HepG2 (cell line): Measurements from ENCODE around the gene CRIM1.

Source experiments
- CBX2 ChIP-seq, 2 experiments: fragments of 200-600 bp in 1 of 2; sonication (generic); formaldehyde crosslinking in 1 of 2; IDR thresholded peaks; 2 replicates each; pipeline versions ENCODE4 v1.7.0 to v1.8.1; 2018 to 2022; ENCODE audit warnings: low read depth in 2 of 2, low read length in 1 of 2, mild to moderate bottlenecking in 1 of 2, missing genetic modification reagents in 1 of 2
- REXO4 ChIP-seq: sonication (generic); formaldehyde crosslinking; IDR thresholded peaks from 2 replicates; pipeline ENCODE4 v1.8.0; 2022; ENCODE audit warnings: missing genetic modification reagents, mild to moderate bottlenecking, borderline replicate concordance

- TF ChIP-seq CBX2 (IDR thresholded peaks at IDR 0.05; ENCODE audit: low read depth, low read length) (no peak), CBX2 (CRISPR knock-in tag; IDR thresholded peaks at IDR 0.05; ENCODE audit: low read depth) (no peak), REXO4 (CRISPR knock-in tag) (no peak)
Observed at GRCh38 chr2:36560726-36561125, 205.1 kb downstream of the CRIM1 start.
